ENCODE data around the gene C12orf75.
"Not testable (repeated sequence)": the region's sequence is repeated elsewhere in the genome, so short reads cannot be mapped to it uniquely, and the experiment has no call there.

Gene C12orf75

GRCh38 chr12:105330283-105330930, at the start of gene C12orf75:
TSS of gene C12orf75 (plus strand) at chr12:105330691. CDS start at chr12:105330892, 201 bp downstream.
- peak; percentile 91 to 92 for DNase-seq

GRCh38 chr12:105280966-105281693, 49.4 kb upstream of the C12orf75 start:
- DNase-seq = no peak

GRCh38 chr12:105281694-105282049, 48.8 kb upstream of the C12orf75 start:
- DNase-seq = no peak

GRCh38 chr12:105285378-105285777, 45.1 kb upstream of the C12orf75 start:
- no peak for DNase-seq

- DNase-seq = no peak
Observed at GRCh38 chr12:105287408-105287807, 43.1 kb upstream of the C12orf75 start.

DNA sequence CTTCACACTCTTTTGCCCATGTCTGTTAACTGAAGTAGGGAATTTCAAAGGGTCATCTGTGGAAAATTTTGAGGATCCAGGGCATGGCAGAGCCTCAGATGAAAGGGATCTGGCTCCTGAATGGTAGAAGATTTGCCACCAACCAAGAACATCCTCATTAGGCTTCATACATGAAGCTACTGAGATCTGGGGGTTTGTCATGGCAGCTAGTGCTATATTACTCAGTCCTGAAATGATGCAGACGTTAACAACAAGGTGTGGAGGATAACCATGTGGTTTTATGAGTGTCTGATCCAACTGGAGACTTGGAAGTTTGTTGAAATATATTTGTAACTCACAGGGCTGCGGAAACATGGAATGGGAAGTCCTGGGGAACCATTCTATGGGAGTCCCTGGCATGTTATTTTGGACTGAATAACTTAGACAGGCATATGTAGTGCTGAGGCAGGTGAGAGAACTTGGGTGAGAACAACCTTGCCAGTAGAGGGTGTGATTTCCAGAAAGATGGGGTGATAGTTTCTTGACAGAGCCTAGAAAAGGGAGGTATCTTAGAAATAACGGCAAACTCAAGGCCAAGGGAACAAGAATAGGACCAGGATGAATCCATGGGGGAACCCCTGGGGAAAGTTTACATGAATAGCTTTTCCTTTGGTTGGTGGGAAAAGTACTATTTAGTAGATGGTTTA, 42.0 kb upstream of the C12orf75 start:
- no peak for DNase-seq

DNA sequence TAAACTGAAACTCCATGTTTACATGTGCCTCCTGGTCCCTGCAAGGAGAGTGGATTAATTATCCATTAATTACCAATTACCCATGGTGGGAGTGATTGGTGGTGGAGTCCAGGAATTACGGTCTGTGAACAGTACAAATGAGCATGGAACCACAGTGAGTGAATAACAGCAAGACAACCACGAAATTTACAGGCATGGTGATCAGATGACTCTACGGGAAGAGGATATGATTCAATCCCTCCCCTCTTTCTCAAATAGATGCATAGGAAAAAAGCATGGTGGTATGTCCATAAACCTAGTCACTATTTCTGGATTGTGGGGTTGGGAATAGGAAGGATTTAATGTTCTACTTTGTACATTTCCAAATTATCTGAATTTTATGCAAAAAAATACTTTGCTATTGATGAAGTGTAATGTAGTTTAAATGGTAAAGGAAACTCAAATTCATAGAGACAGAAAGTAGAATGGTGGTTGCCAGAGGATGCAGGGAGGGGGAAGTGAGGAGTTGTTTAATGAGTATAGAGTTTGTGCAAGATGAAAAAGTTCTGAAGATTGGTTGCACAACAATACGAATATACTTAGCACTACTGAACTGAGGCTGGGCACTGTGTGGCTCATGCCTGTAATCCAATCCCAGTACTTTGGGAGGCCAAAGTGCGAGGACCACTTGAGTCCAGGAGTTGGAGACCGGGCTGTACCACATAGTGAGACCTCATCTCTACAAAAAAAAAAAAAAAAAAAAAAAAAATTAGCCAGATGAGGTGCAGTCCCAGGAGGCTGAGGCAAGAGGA, 41.2 kb upstream of the C12orf75 start:
- DNase-seq = no peak

DNA sequence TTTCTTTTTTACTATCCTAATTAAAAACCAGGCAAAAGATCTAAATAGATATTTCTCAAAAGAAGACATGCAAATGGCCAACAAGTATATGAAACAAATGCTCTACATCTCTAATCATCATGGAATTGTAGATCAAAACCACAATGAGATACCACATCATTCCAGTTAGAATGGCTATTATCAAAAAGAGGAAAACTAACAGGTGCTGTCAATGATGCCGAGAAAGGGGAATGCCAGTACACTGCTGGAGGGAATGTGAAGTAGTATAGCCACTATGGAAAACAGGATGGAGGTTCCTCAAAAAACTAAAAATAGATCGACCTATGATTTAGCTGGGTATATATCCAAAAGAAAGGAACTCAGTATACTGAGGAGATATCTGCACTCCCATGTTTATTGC, 39.0 kb upstream of the C12orf75 start:
- no peak for DNase-seq

GRCh38 chr12:105292705-105293104, 37.8 kb upstream of the C12orf75 start:
- no peak for DNase-seq

DNA sequence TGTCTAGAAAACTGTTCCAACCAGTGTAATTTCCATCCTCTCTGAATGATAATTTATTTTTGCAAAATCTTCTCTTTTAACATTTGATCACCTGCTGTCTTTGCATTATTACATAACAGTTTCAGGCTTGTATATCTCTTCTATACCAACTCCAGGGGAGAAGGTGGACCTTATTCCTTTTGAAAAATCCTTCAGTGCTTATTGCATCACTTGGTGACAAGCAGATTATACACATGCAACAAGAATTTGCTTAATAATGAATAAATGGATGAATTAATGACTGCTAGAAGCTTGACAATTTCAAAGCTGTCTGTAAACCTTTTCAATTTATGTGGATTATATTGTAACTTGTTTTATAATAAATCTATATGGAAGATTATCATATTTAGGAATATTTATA, 37.3 kb upstream of the C12orf75 start:
- DNase-seq = no peak

- DNase-seq = no peak
Observed at GRCh38 chr12:105294161-105294560, 36.3 kb upstream of the C12orf75 start.

DNA sequence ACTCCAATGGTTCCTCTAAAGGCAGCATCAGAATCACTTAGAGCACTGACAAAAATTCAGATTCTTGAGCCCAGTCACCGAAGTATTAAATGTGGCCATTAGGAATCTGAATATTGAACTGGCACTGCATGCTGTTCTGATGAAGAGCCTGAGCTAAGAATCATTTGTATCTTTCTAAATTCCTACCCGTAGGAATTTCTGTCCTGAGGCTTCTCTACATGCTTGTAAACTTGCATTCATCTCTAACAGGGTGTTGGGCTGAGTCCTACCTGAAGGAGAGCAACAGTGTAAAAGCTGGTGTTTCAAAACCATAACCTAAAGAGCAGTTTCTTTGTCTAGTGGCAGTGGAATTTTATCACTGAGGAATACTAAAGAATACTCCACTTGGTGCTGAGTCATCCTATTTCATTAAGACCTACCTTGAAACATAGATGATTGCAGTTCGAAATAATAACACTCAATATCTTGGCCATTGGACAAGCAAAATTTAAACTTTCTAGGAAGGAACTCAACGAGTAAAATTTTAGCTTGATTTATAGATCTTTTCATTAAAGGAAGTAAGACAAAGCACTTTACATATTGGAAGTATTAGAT, 35.5 kb upstream of the C12orf75 start:
- no peak for DNase-seq

DNA sequence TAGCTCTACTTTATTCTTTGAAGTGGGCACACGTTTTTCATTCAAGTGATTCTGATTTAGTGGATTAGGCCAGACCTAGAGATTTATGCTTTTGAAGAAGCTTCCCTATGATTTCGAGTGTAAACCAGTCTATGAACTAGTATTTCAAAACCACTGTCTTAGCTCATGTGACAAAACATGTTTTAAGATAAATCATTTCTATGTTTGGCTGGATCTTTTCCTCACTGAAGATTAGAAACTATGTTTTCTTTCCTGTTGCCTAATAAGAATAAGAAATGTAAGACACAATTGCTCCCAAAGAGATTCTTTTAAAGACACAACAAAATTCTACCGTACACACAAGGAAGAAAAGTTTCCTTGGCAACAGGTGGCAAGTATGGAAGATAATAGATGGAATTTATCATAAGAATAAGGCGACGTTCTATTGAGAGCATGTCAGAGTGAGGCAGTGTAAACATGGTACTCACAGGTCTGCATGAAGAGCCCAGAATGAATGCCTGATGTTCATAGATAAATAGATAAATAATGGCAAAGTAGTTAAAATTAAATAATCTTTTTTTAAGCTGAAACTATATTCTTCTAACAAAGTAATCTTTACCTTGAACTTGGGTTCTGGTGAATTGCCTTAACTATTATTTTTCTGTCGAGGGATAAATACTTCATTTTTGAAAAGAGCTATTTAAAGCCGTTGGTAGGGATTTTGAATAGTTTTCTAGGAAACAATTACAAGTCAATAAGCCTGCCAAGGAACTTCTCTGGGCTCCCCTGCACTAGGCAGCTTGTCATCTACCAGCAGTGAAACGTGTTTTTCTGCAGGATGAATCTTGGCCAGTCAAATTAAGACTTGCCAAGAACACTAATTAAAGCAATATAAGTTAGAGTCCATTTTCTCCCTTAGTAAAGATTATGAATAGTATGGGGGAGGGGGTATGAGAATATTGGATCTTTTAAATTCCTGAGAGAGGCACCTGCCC, 34.1 kb upstream of the C12orf75 start:
- DNase-seq = no peak

DNA sequence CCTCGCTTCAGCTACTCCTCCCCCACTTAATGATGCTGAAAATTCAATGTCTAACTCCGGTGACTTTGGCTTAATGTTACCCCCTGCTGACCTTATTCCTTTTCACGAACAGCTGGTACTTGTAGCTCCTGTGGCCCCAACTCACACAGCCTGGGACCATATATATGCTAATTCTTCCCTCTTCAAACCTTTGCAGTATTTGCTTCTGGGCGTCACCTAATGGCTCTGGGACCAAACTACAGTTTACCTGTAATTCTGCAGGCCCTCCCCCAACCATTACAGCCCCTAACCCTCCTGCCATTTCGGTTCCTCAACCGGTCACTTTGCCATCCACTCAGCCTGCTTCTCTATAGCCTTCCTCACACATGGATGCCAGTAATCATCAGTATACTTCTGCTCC, 29.6 kb upstream of the C12orf75 start:
- no peak for DNase-seq

- no peak for DNase-seq
Observed at GRCh38 chr12:105301696-105302095, 28.8 kb upstream of the C12orf75 start.

- DNase-seq = not testable (repeated sequence)
Observed at GRCh38 chr12:105302986-105303385, 27.5 kb upstream of the C12orf75 start.

DNA sequence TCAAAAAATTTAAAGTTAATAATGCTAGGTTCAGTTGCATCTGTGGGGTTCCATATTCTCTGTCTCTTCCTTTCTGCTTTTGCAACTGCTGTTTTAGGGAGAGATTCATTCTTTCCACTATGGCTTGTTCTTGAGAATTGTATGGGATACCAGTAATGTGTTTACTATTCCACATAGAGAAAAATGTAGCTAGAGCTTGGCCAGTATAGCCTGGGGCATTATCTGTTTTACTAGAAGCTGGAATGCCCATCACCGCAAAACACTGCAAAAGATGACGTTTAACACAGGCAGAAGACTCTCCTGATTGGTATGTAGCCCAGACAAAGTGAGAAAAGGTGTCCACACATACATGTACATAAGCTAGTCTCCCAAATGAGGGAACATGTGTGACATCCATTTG, 25.9 kb upstream of the C12orf75 start:
- not testable (repeated sequence) for DNase-seq

DNA sequence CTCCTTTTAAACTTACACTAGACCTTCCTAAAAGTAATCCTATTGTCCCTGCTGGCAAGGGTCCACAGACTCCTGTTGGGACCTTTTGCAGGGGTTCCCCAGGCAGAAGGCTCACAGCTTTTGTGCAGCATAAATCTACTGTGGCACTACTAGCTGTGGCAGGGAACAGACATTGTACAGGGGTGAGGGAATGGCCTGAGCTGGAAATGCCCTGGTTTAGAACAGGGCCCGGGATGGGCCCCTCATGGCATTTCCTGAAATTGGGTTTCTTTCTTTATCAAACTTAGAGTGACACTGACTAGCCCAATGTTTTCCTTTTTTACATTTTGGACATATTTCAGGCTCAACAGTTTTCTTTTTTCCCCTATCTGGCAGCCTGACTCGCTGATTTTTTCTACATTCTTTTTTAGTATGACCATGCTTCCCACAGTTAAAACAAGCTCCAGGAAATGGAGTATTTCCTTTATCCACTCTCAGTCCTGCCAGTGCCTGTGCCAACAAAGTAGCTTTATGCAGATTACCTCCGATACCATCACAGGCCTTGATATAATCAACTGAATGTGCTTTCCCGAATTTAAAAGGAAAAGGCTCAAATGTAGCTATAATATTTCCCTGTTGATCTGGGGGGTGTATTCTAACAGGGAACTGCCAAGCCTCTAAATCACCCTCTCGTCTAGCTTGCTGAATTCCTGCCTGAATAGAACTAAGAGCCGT, 22.7 kb upstream of the C12orf75 start:
- not testable (repeated sequence) for DNase-seq

DNA sequence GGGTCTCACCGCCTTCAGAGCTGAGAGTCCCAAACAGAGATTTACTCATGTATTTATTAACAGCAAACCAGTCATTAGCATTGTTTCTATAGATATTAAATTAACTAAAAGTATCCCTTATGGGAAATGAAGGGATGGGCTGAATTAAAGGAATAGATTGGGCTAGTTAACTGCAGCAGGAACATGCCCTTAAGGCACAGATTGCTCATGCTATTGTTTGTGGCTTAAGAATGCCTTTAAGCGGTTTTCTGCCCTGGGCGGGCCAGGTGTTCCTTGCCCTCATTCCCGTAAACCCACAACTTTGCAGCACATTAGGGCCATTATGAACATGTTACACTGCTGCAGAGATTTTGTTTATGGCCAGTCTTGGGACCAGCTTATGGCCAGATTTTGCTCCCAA, 21.7 kb upstream of the C12orf75 start:
- not testable (repeated sequence) for DNase-seq

DNA sequence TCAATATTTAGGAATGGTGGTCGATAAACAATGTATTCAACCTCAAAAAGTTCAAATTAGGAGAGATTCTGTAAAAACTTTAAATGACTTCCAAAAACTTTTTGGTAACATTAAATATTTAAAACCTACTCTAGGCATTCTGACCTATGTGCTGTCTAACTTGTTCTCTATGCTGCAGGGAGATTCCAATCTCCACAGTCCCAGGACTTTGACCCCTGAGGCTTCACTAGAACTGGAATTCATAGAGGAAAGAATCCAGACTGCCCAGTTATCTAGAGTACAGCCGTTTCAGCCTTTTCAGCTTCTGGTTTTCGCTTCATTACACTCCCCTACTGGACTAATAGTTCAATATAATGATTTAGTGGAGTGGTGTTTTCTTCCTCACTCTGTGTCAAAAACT, 21.1 kb upstream of the C12orf75 start:
- not testable (repeated sequence) for DNase-seq
